Nucleus accumbens (tissue), 56 donors: Measurements from ENCODE around the gene ADAMTS2.

Source experiments
- DNase-seq, 56 donors: peaks; one replicate each; lab custom pipeline; 2025; lab: John Stamatoyannopoulos, UW

The ADAMTS2 gene

GRCh38 chr5:179153921-179154345 lies 191.3 kb downstream of the ADAMTS2 start:
- DNase-seq, result no peak

GRCh38 chr5:179153341-179153901 lies 191.8 kb downstream of the ADAMTS2 start:
- no peak for DNase-seq

GRCh38 chr5:179152941-179153340 lies 192.3 kb downstream of the ADAMTS2 start:
- no peak for DNase-seq

- no peak for DNase-seq
Observed at GRCh38 chr5:179152144-179152895, 192.9 kb downstream of the ADAMTS2 start.

- DNase-seq, result no peak
Observed at GRCh38 chr5:179151286-179152118, 193.8 kb downstream of the ADAMTS2 start.

GRCh38 chr5:179150011-179150410 lies 195.2 kb downstream of the ADAMTS2 start:
- DNase-seq, result no peak

- DNase-seq, result no peak
Observed at GRCh38 chr5:179149278-179149677, 196.0 kb downstream of the ADAMTS2 start.

GRCh38 chr5:179148703-179149170 lies 196.5 kb downstream of the ADAMTS2 start:
- DNase-seq, result no peak

- DNase-seq, result no peak
Observed at GRCh38 chr5:179147991-179148702, 197.1 kb downstream of the ADAMTS2 start.

GRCh38 chr5:179146277-179146676 lies 199.0 kb downstream of the ADAMTS2 start:
- DNase-seq, result no peak

- DNase-seq, result no peak
Observed at GRCh38 chr5:179143446-179143845, 201.8 kb downstream of the ADAMTS2 start.

- DNase-seq, result no peak
Observed at GRCh38 chr5:179142434-179143198, 202.6 kb downstream of the ADAMTS2 start.

GRCh38 chr5:179141867-179142266 lies 203.4 kb downstream of the ADAMTS2 start:
- no peak for DNase-seq

GRCh38 chr5:179140293-179140692 lies 205.0 kb downstream of the ADAMTS2 start:
- DNase-seq, result no peak

GRCh38 chr5:179139936-179140235 lies 205.4 kb downstream of the ADAMTS2 start:
- no peak for DNase-seq

- no peak for DNase-seq
Observed at GRCh38 chr5:179139111-179139935, 205.9 kb downstream of the ADAMTS2 start.

- DNase-seq, result peak in 1 of 56 donors; percentile 37
Observed at GRCh38 chr5:179138568-179138925, 206.7 kb downstream of the ADAMTS2 start.

- DNase-seq, result peak in 9 of 56 donors; percentile 4 to 39 (median 11)
Observed at GRCh38 chr5:179137643-179138567, 207.4 kb downstream of the ADAMTS2 start.
